Suppressor macrophage treated with lipopolysaccharide for 4 hours (primary cell): Measurements from ENCODE around the gene APBA2.
"Not testable (repeated sequence)": the region's sequence is repeated elsewhere in the genome, so short reads cannot be mapped to it uniquely, and the experiment has no call there.

ENCODE experiments used
- DNase-seq: peaks from one replicate; pipeline ENCODE4 v3.0.0-alpha.2; 2020

The APBA2 gene

GRCh38 chr15:29016518-29016917 lies 130.7 kb downstream of the APBA2 start:
- no peak for DNase-seq

GRCh38 chr15:29018120-29018805 lies 132.5 kb downstream of the APBA2 start:
- DNase-seq, result no peak

- no peak for DNase-seq
Measured at GRCh38 chr15:29018995-29019976, 133.5 kb downstream of the APBA2 start.

GRCh38 chr15:29021857-29022256 lies 136.1 kb downstream of the APBA2 start:
- DNase-seq, result no peak

GRCh38 chr15:29024662-29025061 lies 138.9 kb downstream of the APBA2 start:
- DNase-seq, result no peak

GRCh38 chr15:29025411-29025810 lies 139.6 kb downstream of the APBA2 start:
- not testable (repeated sequence) for DNase-seq

- not testable (repeated sequence) for DNase-seq
Measured at GRCh38 chr15:29028158-29028557, 142.4 kb downstream of the APBA2 start.

- DNase-seq, result no peak
Measured at GRCh38 chr15:29029651-29030195, 143.9 kb downstream of the APBA2 start.

- no peak for DNase-seq
Measured at GRCh38 chr15:29031502-29032228, 145.9 kb downstream of the APBA2 start.

GRCh38 chr15:29032229-29032625 lies 146.5 kb downstream of the APBA2 start:
- DNase-seq, result no peak

- DNase-seq, result no peak
Measured at GRCh38 chr15:29032751-29033150, 147.0 kb downstream of the APBA2 start.

- DNase-seq, result no peak
Measured at GRCh38 chr15:29034151-29034550, 148.4 kb downstream of the APBA2 start.

- no peak for DNase-seq
Measured at GRCh38 chr15:29034593-29035335, 149.0 kb downstream of the APBA2 start.

- DNase-seq, result no peak
Measured at GRCh38 chr15:29035336-29036285, 149.8 kb downstream of the APBA2 start.

- no peak for DNase-seq
Measured at GRCh38 chr15:29037997-29038705, 152.4 kb downstream of the APBA2 start.

- no peak for DNase-seq
Measured at GRCh38 chr15:29039466-29040369, 153.9 kb downstream of the APBA2 start.

- DNase-seq, result no peak
Measured at GRCh38 chr15:29040370-29040751, 154.6 kb downstream of the APBA2 start.

GRCh38 chr15:29043736-29044502 lies 158.1 kb downstream of the APBA2 start:
- no peak for DNase-seq
